B cell (primary cell): ENCODE results near the gene MSX1. TPM values are rescaled to one million over a fixed set of nuclear protein-coding genes. Genes with fewer than 3 reads are reported as not detected.

ENCODE experiments used
- ATAC-seq: fragments of 200-7000 bp; cut with Tn5 transposase; one replicate; pipeline ENCODE4 v1.10.0; 2021; ENCODE audit warnings: low read depth, mild to moderate bottlenecking, moderate number of reproducible peaks, moderate library complexity
- CTCF ChIA-PET: fragments of 350-600 bp; sonication (Branson Sonifier 250); formaldehyde crosslinking; loops from one replicate; lab custom pipeline; 2021; ENCODE audit warnings: antibody characterized with exemption, inconsistent platforms; lab: Charles Lee
- POLR2A ChIA-PET: fragments of 350-600 bp; sonication (Branson Sonifier 250); formaldehyde crosslinking; loops from one replicate; lab custom pipeline; 2021; ENCODE audit warnings: antibody characterized with exemption; lab: Charles Lee
- DNase-seq: peaks from one replicate; pipeline ENCODE4 v3.0.0; 2013
- H2AFZ ChIP-seq: 2 replicates; pipeline ENCODE4 v1.6.1; 2012; ENCODE audit warnings: mild to moderate bottlenecking, low read depth, low read length; ENCODE audit not compliant: insufficient read depth, poor library complexity, severe bottlenecking
- H3K27ac ChIP-seq, 2 donors: 1 replicate in 1 of 2; 2 replicates in 1 of 2; pipeline ENCODE4 v1.5.1; 2012 to 2013; ENCODE audit warnings: low read length in 2 of 2, mild to moderate bottlenecking in 2 of 2, moderate library complexity in 1 of 2
- H3K27me3 ChIP-seq, 4 experiments: fragments of 200-600 bp in 1 of 4; sonication (generic) in 1 of 4; replicated peaks in 1 of 4; 1 replicate in 2 of 4; 2 replicates in 2 of 4; pipeline versions ENCODE4 v1.6.1 to v1.7.0; 2013 to 2016; ENCODE audit warnings: low read length in 3 of 4, mild to moderate bottlenecking in 2 of 4, mixed read lengths in 1 of 4, moderate library complexity in 1 of 4; ENCODE audit not compliant: insufficient read depth in 4 of 4, control insufficient read depth in 3 of 4; ENCODE audit errors: control extremely low read depth in 1 of 4
- H3K36me3 ChIP-seq, 2 experiments: replicated peaks in 1 of 2; 1 replicate in 1 of 2; 2 replicates in 1 of 2; pipeline versions ENCODE4 v1.6.1 to v1.7.1; 2013; ENCODE audit warnings: low read length in 1 of 2; ENCODE audit not compliant: insufficient read depth in 2 of 2, control insufficient read depth in 1 of 2; ENCODE audit errors: control extremely low read depth in 1 of 2, extremely low read depth in 1 of 2
- H3K4me1 ChIP-seq, 2 donors: fragments of 200-600 bp in 1 of 2; sonication (generic) in 1 of 2; 1 replicate in 1 of 2; 2 replicates in 1 of 2; pipeline versions ENCODE4 v1.5.1 to v1.6.1; 2013 to 2017; ENCODE audit warnings: low read length in 2 of 2; ENCODE audit not compliant: control insufficient read depth in 2 of 2, insufficient read depth in 2 of 2
- H3K4me2 ChIP-seq: replicated peaks from 2 replicates; pipeline ENCODE3; 2012; ENCODE audit warnings: mild to moderate bottlenecking, low read depth, low read length; ENCODE audit not compliant: poor library complexity, severe bottlenecking
- H3K4me3 ChIP-seq, 5 experiments: fragments of 200-600 bp in 1 of 5; sonication (generic) in 1 of 5; 1 replicate in 3 of 5; 2 replicates in 2 of 5; pipeline versions ENCODE4 v1.5.1 to v1.7.0; 2011 to 2016; ENCODE audit warnings: low read length in 4 of 5, mild to moderate bottlenecking in 4 of 5, low read depth in 2 of 5, control low read depth in 1 of 5, moderate library complexity in 1 of 5; ENCODE audit not compliant: insufficient read depth in 1 of 5; ENCODE audit errors: control extremely low read depth in 1 of 5, extremely low read depth in 1 of 5
- H3K79me2 ChIP-seq: fragments of 200-600 bp; sonication (generic); one replicate; pipeline ENCODE4 v1.6.0; 2016; ENCODE audit warnings: low read length; ENCODE audit not compliant: control insufficient read depth, insufficient read depth
- H3K9ac ChIP-seq: fragments of 200-600 bp; sonication (generic); 2 replicates; pipeline ENCODE4 v1.6.1; 2017; ENCODE audit warnings: mild to moderate bottlenecking, low read length, moderate library complexity
- H3K9me3 ChIP-seq, 3 donors: one replicate each; pipeline versions ENCODE4 v1.6.1 to v1.7.1; 2013; ENCODE audit warnings: low read length in 2 of 3; ENCODE audit not compliant: control insufficient read depth in 2 of 3, insufficient read depth in 1 of 3; ENCODE audit errors: control extremely low read depth in 1 of 3
- H4K20me1 ChIP-seq: 2 replicates; pipeline ENCODE4 v1.6.0; 2012; ENCODE audit warnings: mild to moderate bottlenecking, low read length; ENCODE audit not compliant: insufficient read depth, control insufficient read depth, poor library complexity, severe bottlenecking
- H3K27ac Mint-ChIP-seq: one replicate; pipeline ENCODE4 v1.8.0; 2021; ENCODE audit warnings: mixed read lengths
- H3K27me3 Mint-ChIP-seq: one replicate; pipeline ENCODE4 v1.8.0; 2021; ENCODE audit warnings: mixed read lengths
- H3K4me1 Mint-ChIP-seq: one replicate; pipeline ENCODE4 v1.8.0; 2021; ENCODE audit warnings: mixed read lengths
- H3K4me3 Mint-ChIP-seq: one replicate; pipeline ENCODE4 v1.8.0; 2021; ENCODE audit warnings: mixed read lengths
- H3K9me3 Mint-ChIP-seq: one replicate; pipeline ENCODE4 v1.8.0; 2022; ENCODE audit warnings: mixed read lengths; ENCODE audit not compliant: insufficient read depth
- CTCF ChIP-seq: fragments of 200-600 bp; IDR thresholded peaks from one replicate; pipeline ENCODE4 v1.8.0; 2022; ENCODE audit warnings: antibody characterized with exemption, mild to moderate bottlenecking
- EZH2 ChIP-seq: IDR thresholded peaks from 2 replicates; pipeline ENCODE4 v1.6.1; 2012; ENCODE audit warnings: borderline replicate concordance, low read depth, mild to moderate bottlenecking, moderate library complexity, low read length; ENCODE audit not compliant: insufficient read depth, poor library complexity, severe bottlenecking
- WGBS: methylation state at CpG from one replicate; pipeline ENCODE4 v1.1.5; 2013; ENCODE audit warnings: missing lambda C conversion rate; ENCODE audit not compliant: insufficient coverage; 5-methylcytosine and 5-hydroxymethylcytosine counted together
- intact Hi-C: fragments of 100-400 bp; cut with micrococcal nuclease; formaldehyde crosslinking; loops from one replicate; pipeline ENCODE4 v1.10.0; 2022
- polyA plus RNA-seq: library from polyadenylated mRNA; depleted of rRNA; stranded (reverse); fragments of >200 nt; gene quantifications from 2 replicates; pipeline ENCODE4 v1.2.3, GENCODE V29; 2012
- total RNA-seq, 2 donors: library from RNA; stranded (reverse); fragments of 120-200 nt in 1 of 2; gene quantifications; 1 replicate in 1 of 2; 2 replicates in 1 of 2; pipeline versions ENCODE4 v1.2.3 to v1.2.4, GENCODE V29; 2013 to 2022

The MSX1 gene
- total and polyA plus RNA-seq, 2 donors (not counting 1 experiment from before 2014, with no cell fraction given), result 0.09 TPM; not detected in 1

- intact Hi-C loops, result loop anchor here (5.0 kb wide), 1 partner anchor 71 kb away; no protein-coding TSS in a partner anchor
- peak overlapping the region; percentile 53 for H3K27ac Mint-ChIP-seq
- peak overlapping the region; percentile 38 for H3K4me2 ChIP-seq
- H3K9ac ChIP-seq, result no peak overlapping the region
- ATAC-seq (no peak), DNase-seq (peak; percentile 59)
- no peak overlapping the region for H3K27ac ChIP-seq
- H4K20me1 ChIP-seq, result no peaks in the 10 kb centered on the region
- H3K79me2 ChIP-seq, result no peaks in the 10 kb centered on the region
- no peak overlapping the region for H2AFZ ChIP-seq
- POLR2A ChIA-PET, result interaction anchor here (1.1 kb wide), 1 partner anchor 70 kb away, joined by 3 read pairs; no protein-coding TSS in a partner anchor
- WGBS, result 6% methylated on average over 15 of the region's 18 CpGs
- H3K27me3 Mint-ChIP-seq, result peaks cover 74% of the 10 kb centered on the region
- H3K4me1 ChIP-seq, result peaks cover 26 to 62% of the 10 kb centered on the region in 2 donors
- peaks cover 0 to 98% (median 79%) of the 10 kb centered on the region in 4 experiments for H3K27me3 ChIP-seq
- peaks cover 0 to 85% (median 34%) of the 10 kb centered on the region in 3 donors for H3K9me3 ChIP-seq
- H3K4me1 Mint-ChIP-seq, result peaks cover 26% of the 10 kb centered on the region
- H3K4me3 ChIP-seq, result no peak overlapping the region
- H3K4me3 Mint-ChIP-seq, result peak overlapping the region; percentile 19
- TF ChIP-seq CTCF, result no peak
- TF ChIP-seq EZH2, result no peak
- no peaks in the 10 kb centered on the region for H3K36me3 ChIP-seq
- H3K9me3 Mint-ChIP-seq, result no peaks in the 10 kb centered on the region
- CTCF ChIA-PET, result no interaction called here
Observed at GRCh38 chr4:4871242-4871572, 11.7 kb downstream of the MSX1 start.

GRCh38 chr4:4871573-4872313 is 12.3 kb downstream of the MSX1 start:
- peak; percentile 32 for DNase-seq
- Mint-ChIP-seq H3K27me3 (peaks cover 71% of the 10 kb centered on the region), H3K9me3 (no peaks in the 10 kb centered on the region), H3K4me3 (peak overlapping the region; percentile 23), H3K4me1 (peaks cover 21% of the 10 kb centered on the region), H3K27ac (no peak overlapping the region)
- Histone ChIP-seq H3K27me3 (peaks cover 0 to 94% (median 74%) of the 10 kb centered on the region in 4 experiments), H3K27ac (no peak overlapping the region), H3K9me3 (peaks cover 0 to 79% (median 29%) of the 10 kb centered on the region in 3 donors), H3K79me2 (no peaks in the 10 kb centered on the region), H2AFZ (no peak overlapping the region), H3K9ac (no peak overlapping the region), H4K20me1 (no peaks in the 10 kb centered on the region), H3K4me1 (peaks cover 20 to 56% of the 10 kb centered on the region in 2 donors), H3K4me3 (no peak overlapping the region), H3K36me3 (no peaks in the 10 kb centered on the region), H3K4me2 (peak overlapping the region; percentile 38)
- intact Hi-C loops, result loop anchor here (2.0 to 5.0 kb wide), 2 partner anchors 19 to 71 kb away; no protein-coding TSS in a partner anchor
- TF ChIP-seq EZH2 (no peak), CTCF (no peak)
- WGBS, result 12% methylated on average over 44 of the region's 46 CpGs
- POLR2A ChIA-PET, result interaction anchor here (1.1 kb wide), 1 partner anchor 70 kb away, joined by 3 read pairs; no protein-coding TSS in a partner anchor
- ATAC-seq, result no peak
- CTCF ChIA-PET, result interaction anchor here (1.3 kb wide), 1 partner anchor 72 kb away, joined by 3 read pairs; no protein-coding TSS in a partner anchor
